ENCODE measurements around the gene SLC16A8. TPM values are rescaled to one million over a fixed set of nuclear protein-coding genes. Genes with fewer than 3 reads are reported as not detected.

Gene SLC16A8
- total RNA-seq, 2 experiments from 2014 or later: 0.17 TPM; not detected in 1

- no peak overlapping the region for H3K27ac Mint-ChIP-seq
- H3K4me1 Mint-ChIP-seq (ENCODE audit: low read depth): no peaks in the 10 kb centered on the region
- ChIA-PET POLR2A (interaction anchor here (0.9 kb wide), 1 partner anchor 14 kb away, joined by 3 read pairs; no protein-coding TSS in a partner anchor), CTCF (no interaction called here)
- DNase-seq: no peak
- H3K9me3 Mint-ChIP-seq: no peaks in the 10 kb centered on the region
- no peaks in the 10 kb centered on the region for H3K27me3 Mint-ChIP-seq
- intact Hi-C loops (cut with micrococcal nuclease): no loop called here
- H3K36me3 Mint-ChIP-seq: peaks cover 16% of the 10 kb centered on the region
- H3K4me3 Mint-ChIP-seq: no peak overlapping the region
Measured at GRCh38 chr22:38072322-38073149, 11.4 kb downstream of the SLC16A8 start.

DNA sequence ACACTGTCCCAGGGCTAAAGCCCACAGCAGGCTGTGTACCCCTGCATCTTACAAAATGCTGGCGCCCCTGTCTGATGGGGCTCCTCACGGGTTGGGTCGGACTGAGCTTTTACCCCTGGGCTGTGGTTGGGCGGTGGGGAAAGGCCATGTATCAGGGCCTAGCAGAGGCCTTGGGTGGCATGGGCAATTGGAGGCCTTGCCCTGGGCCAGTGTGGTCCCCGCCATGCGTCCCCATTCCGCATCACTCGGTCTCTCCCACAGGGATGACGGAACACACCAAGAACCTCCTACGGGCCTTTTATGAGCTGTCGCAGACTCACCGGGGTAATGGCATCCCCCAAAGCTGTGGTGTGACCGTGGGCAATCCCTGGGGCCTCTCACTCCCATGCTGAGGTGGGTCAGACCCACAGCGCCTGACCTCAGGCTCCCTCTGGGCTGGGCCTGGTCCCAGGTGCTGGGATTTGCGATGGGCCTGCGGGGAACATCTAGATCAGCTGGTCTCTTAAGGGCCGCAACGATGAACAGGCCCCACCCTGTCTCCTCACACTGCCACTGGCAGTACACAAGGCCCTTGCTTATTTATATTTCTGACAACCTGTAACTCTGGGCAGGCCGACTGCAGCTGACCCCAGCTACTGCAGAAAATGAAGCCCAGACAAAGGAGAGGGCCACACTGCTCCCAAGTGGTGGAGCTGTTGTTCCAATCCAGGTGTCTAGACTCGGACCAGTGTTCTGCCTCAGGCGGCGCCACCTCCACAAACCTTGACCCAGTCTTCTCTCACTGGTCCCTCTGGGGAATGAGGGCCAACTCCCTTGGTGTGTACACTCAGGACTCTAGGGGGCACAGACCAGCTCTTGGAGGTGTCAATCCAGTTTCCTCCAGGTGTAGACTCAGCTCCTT lies 12.3 kb downstream of the SLC16A8 start:
- Mint-ChIP-seq H3K27ac (no peak overlapping the region), H3K36me3 (peaks cover 16% of the 10 kb centered on the region), H3K4me1 (ENCODE audit: low read depth) (no peaks in the 10 kb centered on the region), H3K27me3 (no peaks in the 10 kb centered on the region), H3K4me3 (no peak overlapping the region), H3K9me3 (no peaks in the 10 kb centered on the region)
- intact Hi-C loops (cut with micrococcal nuclease): no loop called here
- no peak for DNase-seq
- POLR2A ChIA-PET: interaction anchor here (0.9 kb wide), 1 partner anchor 13 kb away, joined by 3 read pairs; no protein-coding TSS in a partner anchor
- CTCF ChIA-PET: no interaction called here

DNA sequence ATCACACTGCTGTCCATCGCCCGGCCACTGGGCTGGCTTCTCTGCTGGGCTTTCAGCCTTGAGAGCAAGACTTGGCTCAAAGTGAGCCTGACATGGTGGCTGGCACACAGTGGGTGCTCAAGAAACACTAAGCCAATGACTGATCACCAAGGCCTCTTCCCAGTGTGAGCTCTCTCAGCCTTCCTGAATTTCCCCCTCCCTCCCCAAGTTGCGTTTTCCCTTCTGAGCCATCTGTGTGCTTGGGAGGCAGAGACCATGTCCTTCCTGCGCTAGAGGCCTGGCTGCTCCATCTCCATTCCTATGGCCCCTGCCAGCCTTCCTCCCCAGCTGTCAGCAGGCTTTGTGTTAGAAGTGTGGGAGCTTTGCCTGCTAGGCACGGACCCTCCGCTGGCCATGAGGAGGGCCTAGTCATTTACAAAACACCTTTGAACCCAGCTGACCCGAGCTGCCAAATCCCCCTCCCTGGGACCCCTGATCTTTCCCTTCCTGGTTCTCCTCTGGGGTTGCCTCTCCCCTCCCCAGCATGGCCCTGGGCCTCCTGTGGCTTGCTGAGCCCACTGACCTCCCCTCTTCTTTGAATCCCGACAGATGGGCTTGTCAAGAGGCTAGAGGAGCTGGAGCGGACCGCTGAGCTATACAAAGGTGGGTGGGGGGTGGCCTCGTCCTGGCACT lies 13.6 kb downstream of the SLC16A8 start:
- no peak overlapping the region for H3K27ac Mint-ChIP-seq
- peaks cover 20% of the 10 kb centered on the region for H3K36me3 Mint-ChIP-seq

DNA sequence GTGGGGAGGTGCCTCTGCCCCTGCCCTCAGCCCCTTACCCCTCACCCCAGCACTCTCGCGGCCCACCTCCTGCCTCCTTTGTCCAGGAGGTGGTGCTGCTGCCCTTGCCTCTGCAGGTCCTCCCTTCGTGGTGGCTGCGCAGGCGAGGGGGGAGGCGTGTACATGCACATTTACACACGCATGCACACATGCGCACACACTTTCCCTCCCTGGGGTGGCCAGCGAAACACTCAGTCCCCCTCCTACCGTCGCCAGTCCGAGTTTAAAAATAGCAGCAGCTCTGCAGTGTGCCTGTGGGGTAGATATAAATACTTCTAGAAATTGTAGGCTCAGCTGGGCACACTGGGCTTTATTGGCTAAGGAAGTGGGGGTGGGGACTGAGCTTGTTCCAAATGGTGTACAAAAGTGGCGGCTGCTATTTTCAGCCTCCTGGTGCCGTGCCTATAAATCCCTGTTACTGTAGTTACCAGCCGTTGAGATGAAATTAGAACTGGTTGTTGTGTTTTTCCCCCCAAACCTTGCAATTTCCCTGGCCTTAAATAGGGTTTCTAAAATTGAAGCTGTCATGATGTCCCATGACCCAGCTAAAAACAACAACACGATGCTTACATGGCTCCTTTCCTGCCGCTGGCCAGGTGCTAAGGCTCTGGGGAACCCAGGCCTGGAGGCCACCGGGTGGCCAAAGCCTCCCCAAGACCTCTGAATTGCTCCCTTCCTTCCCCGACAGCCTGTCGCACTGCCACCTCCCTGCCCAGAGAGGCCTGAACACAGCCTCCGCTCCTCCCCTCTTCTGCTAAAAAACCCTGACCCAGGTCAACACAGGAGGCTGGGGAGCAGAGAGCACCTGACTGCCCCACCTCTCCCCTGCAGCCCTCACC lies 14.4 kb downstream of the SLC16A8 start:
- DNase-seq: no peak
- Mint-ChIP-seq H3K4me1 (ENCODE audit: low read depth) (no peaks in the 10 kb centered on the region), H3K27ac (no peak overlapping the region), H3K4me3 (no peak overlapping the region), H3K9me3 (no peaks in the 10 kb centered on the region), H3K27me3 (no peaks in the 10 kb centered on the region), H3K36me3 (peaks cover 25% of the 10 kb centered on the region)
- POLR2A ChIA-PET: interaction anchor here (0.6 kb wide), 1 partner anchor 32 kb away, joined by 3 read pairs; no protein-coding TSS in a partner anchor
- intact Hi-C loops (cut with micrococcal nuclease): no loop called here
- CTCF ChIA-PET: interaction anchor here (1.4 kb wide), 1 partner anchor 17 kb away, joined by 5 read pairs; no protein-coding TSS in a partner anchor

More for the DNA sequence above, 13.6 kb downstream of the SLC16A8 start:
- ChIA-PET POLR2A (no interaction called here), CTCF (interaction anchor here (1.4 kb wide), 1 partner anchor 18 kb away, joined by 5 read pairs; no protein-coding TSS in a partner anchor)
- no peaks in the 10 kb centered on the region for H3K9me3 Mint-ChIP-seq
- no peaks in the 10 kb centered on the region for H3K4me1 Mint-ChIP-seq (ENCODE audit: low read depth)
- no peak overlapping the region for H3K4me3 Mint-ChIP-seq
- no peaks in the 10 kb centered on the region for H3K27me3 Mint-ChIP-seq
- intact Hi-C loops (cut with micrococcal nuclease): no loop called here
- no peak for DNase-seq

DNA sequence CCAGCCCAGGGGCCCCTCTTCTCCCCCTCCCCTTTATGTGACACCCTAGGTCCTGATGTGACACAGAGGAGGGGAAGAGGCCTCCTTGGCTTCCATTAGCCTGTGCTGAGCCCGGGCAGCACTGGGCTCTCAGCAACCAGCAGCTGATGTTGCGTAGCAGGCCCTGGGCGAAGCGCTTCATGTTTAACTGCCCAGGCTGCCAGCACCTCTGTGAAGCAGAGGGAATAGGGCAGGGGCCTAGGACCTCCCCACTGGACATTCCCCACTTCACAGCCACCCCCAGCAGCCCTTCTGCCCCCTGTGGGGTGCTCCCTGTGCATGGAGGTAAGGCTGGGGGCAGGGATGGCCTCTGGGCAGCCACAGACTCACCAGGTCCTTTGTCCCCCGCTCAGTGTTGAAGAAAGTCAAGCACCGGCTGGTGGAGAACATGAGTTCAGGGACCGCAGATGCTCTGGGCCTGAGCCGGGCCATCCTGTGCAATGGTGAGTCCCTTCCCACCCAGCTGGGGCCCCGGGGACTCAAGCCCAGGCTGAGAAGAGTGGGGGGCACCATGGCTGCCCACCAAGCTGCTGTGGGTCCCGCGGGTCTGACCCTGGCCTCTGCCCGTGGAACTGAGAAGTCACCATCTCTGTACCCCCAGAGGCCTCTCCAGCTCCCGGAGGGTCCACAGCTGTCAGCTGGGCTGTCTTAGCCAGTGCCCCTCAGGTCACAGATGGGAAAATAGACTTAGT lies 15.2 kb downstream of the SLC16A8 start:
- POLR2A ChIA-PET: interaction anchor here (0.6 kb wide), 1 partner anchor 33 kb away, joined by 3 read pairs; no protein-coding TSS in a partner anchor

GRCh38 chr22:38067761-38068360 lies 16.1 kb downstream of the SLC16A8 start:
- no peaks in the 10 kb centered on the region for H3K27me3 Mint-ChIP-seq
- peaks cover 20% of the 10 kb centered on the region for H3K36me3 Mint-ChIP-seq
- no peaks in the 10 kb centered on the region for H3K9me3 Mint-ChIP-seq
- ChIA-PET CTCF (interaction anchor here (0.7 kb wide), 1 partner anchor 16 kb away, joined by 3 read pairs; no protein-coding TSS in a partner anchor), POLR2A (no interaction called here)
- H3K4me1 Mint-ChIP-seq (ENCODE audit: low read depth): no peaks in the 10 kb centered on the region
- no peak overlapping the region for H3K4me3 Mint-ChIP-seq
- H3K27ac Mint-ChIP-seq: no peak overlapping the region
- intact Hi-C loops (cut with micrococcal nuclease): no loop called here
- DNase-seq: no peak

More for the DNA sequence above, 15.2 kb downstream of the SLC16A8 start:
- Mint-ChIP-seq H3K27ac (no peak overlapping the region), H3K36me3 (peaks cover 21% of the 10 kb centered on the region), H3K9me3 (no peaks in the 10 kb centered on the region), H3K27me3 (no peaks in the 10 kb centered on the region), H3K4me1 (ENCODE audit: low read depth) (no peaks in the 10 kb centered on the region), H3K4me3 (no peak overlapping the region)
- intact Hi-C loops (cut with micrococcal nuclease): no loop called here
- CTCF ChIA-PET: interaction anchor here (0.7 kb wide), 1 partner anchor 16 kb away, joined by 3 read pairs; no protein-coding TSS in a partner anchor
- no peak for DNase-seq

GRCh38 chr22:38067028-38067415 lies 17.0 kb downstream of the SLC16A8 start:
- Mint-ChIP-seq H3K27ac (no peak overlapping the region), H3K27me3 (no peaks in the 10 kb centered on the region), H3K4me3 (no peak overlapping the region), H3K4me1 (ENCODE audit: low read depth) (no peaks in the 10 kb centered on the region), H3K9me3 (no peaks in the 10 kb centered on the region), H3K36me3 (peaks cover 24% of the 10 kb centered on the region)
- no peak for DNase-seq
- ChIA-PET CTCF (no interaction called here), POLR2A (no interaction called here)
- intact Hi-C loops (cut with micrococcal nuclease): no loop called here

DNA sequence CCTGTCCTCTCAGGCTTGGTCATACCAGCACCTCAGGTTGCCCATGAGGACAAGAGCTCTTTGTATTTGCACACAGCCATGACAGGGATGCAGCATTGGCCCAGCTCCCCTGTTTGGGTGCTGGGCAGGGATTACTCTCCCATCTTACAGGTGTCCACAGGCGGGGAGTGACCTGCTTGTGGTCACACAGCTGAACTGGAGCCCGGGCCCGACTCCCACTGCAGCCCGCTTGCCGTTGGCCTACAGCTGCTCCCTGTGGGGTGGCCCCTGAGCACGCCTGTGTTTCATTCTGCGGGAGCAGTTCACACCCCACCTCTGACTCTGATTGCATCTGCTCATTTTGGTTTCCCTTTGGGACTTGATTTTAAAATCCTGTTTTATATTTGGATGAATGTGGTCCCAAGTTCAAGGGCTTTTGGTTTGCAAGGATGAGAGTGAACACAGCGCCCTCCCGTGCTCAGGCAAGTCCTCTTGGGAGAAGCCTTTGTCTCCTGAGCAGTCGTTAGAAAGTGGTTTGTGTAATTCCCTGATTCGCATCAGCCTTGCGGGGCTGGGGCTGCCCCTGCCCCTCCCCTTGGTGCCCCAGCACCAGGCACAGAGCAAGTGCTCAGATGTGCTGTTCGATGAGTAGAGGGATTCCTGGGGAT lies 17.5 kb downstream of the SLC16A8 start:
- Mint-ChIP-seq H3K4me1 (ENCODE audit: low read depth) (no peaks in the 10 kb centered on the region), H3K36me3 (peaks cover 24% of the 10 kb centered on the region), H3K27me3 (no peaks in the 10 kb centered on the region), H3K27ac (no peak overlapping the region), H3K9me3 (no peaks in the 10 kb centered on the region), H3K4me3 (no peak overlapping the region)
- ChIA-PET CTCF (interaction anchor here (1.0 to 2.4 kb wide), 3 partner anchors 9 to 49 kb away, joined by 3 to 16 read pairs (median 3); no protein-coding TSS in a partner anchor), POLR2A (no interaction called here)
- intact Hi-C loops (cut with micrococcal nuclease): no loop called here
- DNase-seq: no peak

DNA sequence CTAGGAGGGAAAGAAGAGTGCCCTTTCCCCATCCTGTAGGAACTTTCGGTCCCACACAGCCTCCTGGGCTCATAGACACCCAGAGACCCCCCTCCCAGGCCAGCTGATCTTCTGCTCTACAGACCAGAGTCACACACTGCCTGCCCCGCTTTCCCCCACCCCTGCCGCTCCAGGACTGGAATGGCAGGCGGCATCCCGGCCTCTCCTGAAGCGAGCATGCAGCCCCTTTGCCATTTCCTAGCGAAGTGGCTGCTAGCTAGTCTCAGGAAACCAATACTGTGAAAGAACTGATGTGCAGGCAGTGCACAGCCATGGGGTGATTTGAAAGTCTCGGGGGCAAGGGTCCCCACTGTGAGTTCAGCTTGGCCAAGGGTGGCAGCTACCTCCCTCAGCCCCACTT lies 18.4 kb downstream of the SLC16A8 start:
- H3K27ac Mint-ChIP-seq: no peak overlapping the region
- ChIA-PET POLR2A (no interaction called here), CTCF (interaction anchor here (1.0 to 2.4 kb wide), 3 partner anchors 10 to 50 kb away, joined by 3 to 16 read pairs (median 3); no protein-coding TSS in a partner anchor)
- peaks cover 22% of the 10 kb centered on the region for H3K36me3 Mint-ChIP-seq
- H3K9me3 Mint-ChIP-seq: no peaks in the 10 kb centered on the region
- intact Hi-C loops (cut with micrococcal nuclease): no loop called here
- H3K27me3 Mint-ChIP-seq: no peaks in the 10 kb centered on the region
- no peak for DNase-seq
- no peaks in the 10 kb centered on the region for H3K4me1 Mint-ChIP-seq (ENCODE audit: low read depth)
- H3K4me3 Mint-ChIP-seq: no peak overlapping the region

GRCh38 chr22:38062791-38063190 lies 21.2 kb downstream of the SLC16A8 start:
- peaks cover 20% of the 10 kb centered on the region for H3K36me3 Mint-ChIP-seq
- POLR2A ChIA-PET: no interaction called here
- no peaks in the 10 kb centered on the region for H3K9me3 Mint-ChIP-seq
- no peak overlapping the region for H3K27ac Mint-ChIP-seq
- no peaks in the 10 kb centered on the region for H3K27me3 Mint-ChIP-seq
- peaks cover 5% of the 10 kb centered on the region for H3K4me1 Mint-ChIP-seq (ENCODE audit: low read depth)
- intact Hi-C loops (cut with micrococcal nuclease): no loop called here
- no peak for DNase-seq
- H3K4me3 Mint-ChIP-seq: no peak overlapping the region
- CTCF ChIA-PET: interaction anchor here (0.7 to 1.1 kb wide), 2 partner anchors 10 to 199 kb away, joined by 3 to 4 read pairs; no protein-coding TSS in a partner anchor
